Central memory CD8-positive, alpha-beta T cell (primary cell): ENCODE measurements around the gene ABTB2.

Experiments used
- ATAC-seq: fragments of 150-1000 bp; cut with Tn5 transposase; replicated peaks from 2 replicates; pipeline ENCODE4 v1.10.0; 2022; ENCODE audit warnings: mild to moderate bottlenecking, moderate FRiP score, moderate number of reproducible peaks; ENCODE audit not compliant: poor library complexity, severe bottlenecking; ENCODE audit errors: extremely low read depth
- DNase-seq, 2 donors: peaks; one replicate each; pipeline ENCODE4 v3.0.0; 2021; ENCODE audit warnings: low spot score in 2 of 2
- H3K27ac Mint-ChIP-seq: one replicate; pipeline ENCODE4 v1.8.0; 2022; ENCODE audit warnings: low read depth, mild to moderate bottlenecking, moderate library complexity, mixed read lengths
- H3K27me3 Mint-ChIP-seq: one replicate; pipeline ENCODE4 v1.8.0; 2022; ENCODE audit warnings: mixed read lengths
- H3K36me3 Mint-ChIP-seq: one replicate; pipeline ENCODE4 v1.8.0; 2022; ENCODE audit warnings: mild to moderate bottlenecking, moderate library complexity, mixed read lengths; ENCODE audit not compliant: insufficient read depth
- H3K4me1 Mint-ChIP-seq: one replicate; pipeline ENCODE4 v1.8.0; 2022; ENCODE audit warnings: mixed read lengths
- H3K4me3 Mint-ChIP-seq: one replicate; pipeline ENCODE4 v1.8.0; 2022; ENCODE audit warnings: mild to moderate bottlenecking, moderate library complexity, mixed read lengths
- H3K9me3 Mint-ChIP-seq: one replicate; pipeline ENCODE4 v1.8.0; 2022; ENCODE audit warnings: mixed read lengths

Gene ABTB2

GRCh38 chr11:34146411-34146810 lies 211.4 kb downstream of the ABTB2 start:
- Mint-ChIP-seq H3K4me3 (no peak overlapping the region), H3K36me3 (peaks cover 44% of the 10 kb centered on the region), H3K4me1 (no peaks in the 10 kb centered on the region), H3K27me3 (no peaks in the 10 kb centered on the region), H3K9me3 (no peaks in the 10 kb centered on the region), H3K27ac (no peak overlapping the region)
- ATAC-seq (no peak), DNase-seq (no peak)

GRCh38 chr11:34145847-34146381 lies 211.9 kb downstream of the ABTB2 start:
- Mint-ChIP-seq H3K4me1 (no peaks in the 10 kb centered on the region), H3K27ac (no peak overlapping the region), H3K36me3 (peaks cover 44% of the 10 kb centered on the region), H3K27me3 (no peaks in the 10 kb centered on the region), H3K9me3 (no peaks in the 10 kb centered on the region), H3K4me3 (no peak overlapping the region)
- no peak for DNase-seq
- ATAC-seq: no peak

- DNase-seq: no peak
- H3K9me3 Mint-ChIP-seq: no peaks in the 10 kb centered on the region
- H3K27me3 Mint-ChIP-seq: no peaks in the 10 kb centered on the region
- H3K4me1 Mint-ChIP-seq: no peaks in the 10 kb centered on the region
- no peak overlapping the region for H3K27ac Mint-ChIP-seq
- H3K4me3 Mint-ChIP-seq: no peak overlapping the region
- ATAC-seq: no peak
- H3K36me3 Mint-ChIP-seq: peaks cover 50% of the 10 kb centered on the region
These were observed 212.7 kb downstream of the ABTB2 start for GRCh38 chr11:34145073-34145472.

GRCh38 chr11:34143048-34143447 lies 214.8 kb downstream of the ABTB2 start:
- no peak for DNase-seq
- ATAC-seq: no peak
- Mint-ChIP-seq H3K9me3 (no peaks in the 10 kb centered on the region), H3K27ac (no peak overlapping the region), H3K4me1 (no peaks in the 10 kb centered on the region), H3K27me3 (no peaks in the 10 kb centered on the region), H3K36me3 (peaks cover 56% of the 10 kb centered on the region), H3K4me3 (no peak overlapping the region)

- Mint-ChIP-seq H3K27me3 (no peaks in the 10 kb centered on the region), H3K4me1 (no peaks in the 10 kb centered on the region), H3K36me3 (peaks cover 60% of the 10 kb centered on the region), H3K4me3 (no peak overlapping the region), H3K9me3 (no peaks in the 10 kb centered on the region), H3K27ac (no peak overlapping the region)
- ATAC-seq (no peak), DNase-seq (no peak)
These were observed 217.7 kb downstream of the ABTB2 start for GRCh38 chr11:34140149-34140548.

GRCh38 chr11:34139346-34139745 lies 218.5 kb downstream of the ABTB2 start:
- no peaks in the 10 kb centered on the region for H3K4me1 Mint-ChIP-seq
- no peak overlapping the region for H3K27ac Mint-ChIP-seq
- no peaks in the 10 kb centered on the region for H3K9me3 Mint-ChIP-seq
- ATAC-seq (no peak), DNase-seq (no peak)
- H3K36me3 Mint-ChIP-seq: peaks cover 55% of the 10 kb centered on the region
- H3K4me3 Mint-ChIP-seq: no peak overlapping the region
- no peaks in the 10 kb centered on the region for H3K27me3 Mint-ChIP-seq

- H3K27ac Mint-ChIP-seq: peak overlapping the region; percentile 6
- no peaks in the 10 kb centered on the region for H3K9me3 Mint-ChIP-seq
- ATAC-seq: no peak
- no peaks in the 10 kb centered on the region for H3K27me3 Mint-ChIP-seq
- no peaks in the 10 kb centered on the region for H3K4me1 Mint-ChIP-seq
- H3K36me3 Mint-ChIP-seq: peaks cover 50% of the 10 kb centered on the region
- DNase-seq: no peak
- no peak overlapping the region for H3K4me3 Mint-ChIP-seq
These were observed 221.4 kb downstream of the ABTB2 start for GRCh38 chr11:34136420-34136819.

GRCh38 chr11:34135439-34135838 lies 222.4 kb downstream of the ABTB2 start:
- Mint-ChIP-seq H3K27me3 (no peaks in the 10 kb centered on the region), H3K4me1 (no peaks in the 10 kb centered on the region), H3K4me3 (no peak overlapping the region), H3K36me3 (peaks cover 53% of the 10 kb centered on the region), H3K27ac (no peak overlapping the region), H3K9me3 (no peaks in the 10 kb centered on the region)
- ATAC-seq (no peak), DNase-seq (no peak)

GRCh38 chr11:34134765-34135164 lies 223.0 kb downstream of the ABTB2 start:
- Mint-ChIP-seq H3K4me3 (no peak overlapping the region), H3K9me3 (no peaks in the 10 kb centered on the region), H3K27ac (no peak overlapping the region), H3K27me3 (no peaks in the 10 kb centered on the region), H3K36me3 (peaks cover 55% of the 10 kb centered on the region), H3K4me1 (no peaks in the 10 kb centered on the region)
- DNase-seq (no peak), ATAC-seq (no peak)

GRCh38 chr11:34132261-34132965 lies 225.4 kb downstream of the ABTB2 start:
- H3K27ac Mint-ChIP-seq: no peak overlapping the region
- no peaks in the 10 kb centered on the region for H3K4me1 Mint-ChIP-seq
- ATAC-seq: no peak
- no peak for DNase-seq
- peaks cover 58% of the 10 kb centered on the region for H3K36me3 Mint-ChIP-seq
- H3K4me3 Mint-ChIP-seq: no peak overlapping the region
- H3K27me3 Mint-ChIP-seq: no peaks in the 10 kb centered on the region
- H3K9me3 Mint-ChIP-seq: no peaks in the 10 kb centered on the region

GRCh38 chr11:34128824-34129223 lies 229.0 kb downstream of the ABTB2 start:
- ATAC-seq (no peak), DNase-seq (no peak)
- Mint-ChIP-seq H3K4me3 (no peak overlapping the region), H3K9me3 (no peaks in the 10 kb centered on the region), H3K27me3 (no peaks in the 10 kb centered on the region), H3K36me3 (peaks cover 68% of the 10 kb centered on the region), H3K4me1 (no peaks in the 10 kb centered on the region), H3K27ac (no peak overlapping the region)

GRCh38 chr11:34126959-34127848 lies 230.6 kb downstream of the ABTB2 start:
- H3K27ac Mint-ChIP-seq: no peak overlapping the region
- no peak for ATAC-seq
- no peaks in the 10 kb centered on the region for H3K27me3 Mint-ChIP-seq
- no peaks in the 10 kb centered on the region for H3K9me3 Mint-ChIP-seq
- peaks cover 72% of the 10 kb centered on the region for H3K36me3 Mint-ChIP-seq
- H3K4me3 Mint-ChIP-seq: no peak overlapping the region
- no peak for DNase-seq
- H3K4me1 Mint-ChIP-seq: no peaks in the 10 kb centered on the region
